Stimulated activated CD8-positive, alpha-beta memory T cell treated with anti-CD3 and anti-CD28 coated beads, Interleukin-15, amount 100 ng/mL, for 48 hours (primary cell): ENCODE results near the gene NFKBIZ.
A peak's percentile ranks its signal among the peaks of the same experiment; 100 is the strongest.

Source experiments
- DNase-seq, 2 donors: peaks; one replicate each; pipeline ENCODE4 v3.0.0-alpha.2; 2020; ENCODE audit warnings: low read depth in 2 of 2

The NFKBIZ gene, protein sequence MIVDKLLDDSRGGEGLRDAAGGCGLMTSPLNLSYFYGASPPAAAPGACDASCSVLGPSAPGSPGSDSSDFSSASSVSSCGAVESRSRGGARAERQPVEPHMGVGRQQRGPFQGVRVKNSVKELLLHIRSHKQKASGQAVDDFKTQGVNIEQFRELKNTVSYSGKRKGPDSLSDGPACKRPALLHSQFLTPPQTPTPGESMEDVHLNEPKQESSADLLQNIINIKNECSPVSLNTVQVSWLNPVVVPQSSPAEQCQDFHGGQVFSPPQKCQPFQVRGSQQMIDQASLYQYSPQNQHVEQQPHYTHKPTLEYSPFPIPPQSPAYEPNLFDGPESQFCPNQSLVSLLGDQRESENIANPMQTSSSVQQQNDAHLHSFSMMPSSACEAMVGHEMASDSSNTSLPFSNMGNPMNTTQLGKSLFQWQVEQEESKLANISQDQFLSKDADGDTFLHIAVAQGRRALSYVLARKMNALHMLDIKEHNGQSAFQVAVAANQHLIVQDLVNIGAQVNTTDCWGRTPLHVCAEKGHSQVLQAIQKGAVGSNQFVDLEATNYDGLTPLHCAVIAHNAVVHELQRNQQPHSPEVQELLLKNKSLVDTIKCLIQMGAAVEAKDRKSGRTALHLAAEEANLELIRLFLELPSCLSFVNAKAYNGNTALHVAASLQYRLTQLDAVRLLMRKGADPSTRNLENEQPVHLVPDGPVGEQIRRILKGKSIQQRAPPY

GRCh38 chr3:101848754-101849713 is at the start of gene NFKBIZ:
Gene NFKBIZ (plus strand): TSS chr3:101849514. CDS start chr3:101849629, 115 bp downstream.
- DNase-seq, result peak; percentile 91 to 93

GRCh38 chr3:101801174-101801573 is 48.1 kb upstream of the NFKBIZ start:
- DNase-seq, result no peak

DNA sequence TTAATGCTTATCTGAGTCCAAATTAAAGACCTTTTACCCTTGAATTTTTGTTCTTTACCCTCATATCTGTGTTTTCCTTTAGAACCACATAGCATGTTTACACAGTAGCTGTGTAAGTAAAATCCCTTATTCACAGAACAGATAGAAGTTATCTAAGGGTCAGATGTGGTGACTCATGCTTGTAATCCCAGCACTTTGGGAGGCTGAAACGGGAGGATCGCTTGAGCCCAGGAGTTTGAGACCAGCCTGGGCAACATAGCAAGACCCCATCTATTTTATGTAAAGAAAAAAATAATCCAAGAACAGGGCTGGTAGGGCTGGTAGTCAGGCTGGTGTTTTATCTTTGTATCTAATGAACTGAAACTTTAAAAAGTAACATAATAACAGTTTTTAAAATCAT is 47.1 kb upstream of the NFKBIZ start:
- DNase-seq, result no peak

DNA sequence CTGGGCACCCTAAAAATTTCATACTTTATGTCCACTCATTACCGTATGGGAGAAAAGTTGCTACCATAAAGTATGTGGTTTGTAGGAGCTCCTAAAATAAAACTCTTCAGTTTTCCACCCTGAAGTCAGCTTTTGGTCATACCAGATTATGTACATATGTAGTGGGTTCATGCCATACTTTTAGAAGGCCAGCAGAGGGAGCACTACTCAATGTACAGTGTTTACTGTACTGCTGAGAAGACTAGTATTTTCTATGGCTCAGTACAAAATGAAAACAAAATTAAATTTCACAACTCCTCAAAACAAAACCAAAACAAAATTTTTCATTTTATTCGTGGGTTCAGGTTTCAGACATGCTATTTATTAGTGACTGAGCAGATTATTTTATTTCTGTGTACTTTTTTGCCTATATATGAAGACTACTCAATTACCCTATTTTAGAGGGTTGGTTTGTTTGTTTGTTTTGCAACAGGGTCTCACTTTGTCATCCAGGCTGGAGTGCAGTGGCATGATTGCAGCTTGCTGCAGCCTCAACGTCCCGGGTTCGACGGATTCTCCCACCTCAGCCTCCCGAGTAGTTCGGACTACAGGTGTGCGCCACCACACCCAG is 46.0 kb upstream of the NFKBIZ start:
- peak in 1 of 2 donors; percentile 21 for DNase-seq

- no peak for DNase-seq
Measured at GRCh38 chr3:101803939-101804338, 45.4 kb upstream of the NFKBIZ start.

DNA sequence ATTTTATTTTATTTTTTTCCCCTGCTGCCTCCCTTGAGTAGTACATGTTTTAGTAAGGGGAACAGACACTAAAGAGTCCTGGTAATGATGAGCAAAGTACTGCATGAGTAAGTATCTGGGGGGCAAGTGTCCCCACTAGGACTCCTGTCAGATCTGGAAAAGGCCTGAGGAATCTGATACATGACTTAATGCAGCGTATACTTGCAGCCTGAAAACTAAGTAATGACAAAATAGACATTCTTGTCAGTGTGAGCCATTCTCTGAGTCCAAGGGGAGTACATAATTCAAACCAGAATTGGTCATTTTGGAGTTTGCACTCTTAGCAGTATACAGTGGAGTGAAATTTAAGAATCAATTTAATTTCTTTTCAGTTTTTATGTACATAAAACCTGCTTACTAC is 42.8 kb upstream of the NFKBIZ start:
- DNase-seq, result no peak

GRCh38 chr3:101807888-101808287 is 41.4 kb upstream of the NFKBIZ start:
- no peak for DNase-seq

- DNase-seq, result no peak
Measured at GRCh38 chr3:101809178-101810021, 39.9 kb upstream of the NFKBIZ start.

- no peak for DNase-seq
Measured at GRCh38 chr3:101810022-101810418, 39.3 kb upstream of the NFKBIZ start.

GRCh38 chr3:101811875-101812274 is 37.4 kb upstream of the NFKBIZ start:
- DNase-seq, result no peak

DNA sequence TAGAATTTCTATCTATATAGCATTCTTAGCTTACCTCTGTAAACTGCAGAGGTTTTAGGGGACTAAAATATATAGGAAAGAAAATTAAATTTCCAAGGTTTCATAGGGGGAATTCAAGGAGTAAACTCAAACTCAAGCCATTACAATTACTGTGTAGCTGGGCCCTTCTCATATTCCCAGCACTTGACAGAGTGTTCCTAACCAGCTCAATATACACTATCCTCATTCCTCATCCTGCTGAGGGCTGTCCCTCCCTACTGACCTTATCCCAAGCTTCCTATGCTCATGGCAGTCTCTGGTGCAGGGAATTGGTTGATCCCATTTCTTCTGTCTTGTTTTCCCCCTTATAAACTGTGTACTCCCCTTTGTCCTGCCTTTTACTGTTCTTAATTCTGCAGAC is 36.4 kb upstream of the NFKBIZ start:
- DNase-seq, result no peak

- no peak for DNase-seq
Measured at GRCh38 chr3:101813817-101814440, 35.4 kb upstream of the NFKBIZ start.

GRCh38 chr3:101814835-101815234 is 34.5 kb upstream of the NFKBIZ start:
- no peak for DNase-seq

- DNase-seq, result no peak
Measured at GRCh38 chr3:101816215-101817149, 32.8 kb upstream of the NFKBIZ start.

- DNase-seq, result no peak
Measured at GRCh38 chr3:101817992-101818391, 31.3 kb upstream of the NFKBIZ start.

GRCh38 chr3:101819649-101820206 is 29.6 kb upstream of the NFKBIZ start:
- DNase-seq, result no peak

GRCh38 chr3:101821503-101821902 is 27.8 kb upstream of the NFKBIZ start:
- no peak for DNase-seq

DNA sequence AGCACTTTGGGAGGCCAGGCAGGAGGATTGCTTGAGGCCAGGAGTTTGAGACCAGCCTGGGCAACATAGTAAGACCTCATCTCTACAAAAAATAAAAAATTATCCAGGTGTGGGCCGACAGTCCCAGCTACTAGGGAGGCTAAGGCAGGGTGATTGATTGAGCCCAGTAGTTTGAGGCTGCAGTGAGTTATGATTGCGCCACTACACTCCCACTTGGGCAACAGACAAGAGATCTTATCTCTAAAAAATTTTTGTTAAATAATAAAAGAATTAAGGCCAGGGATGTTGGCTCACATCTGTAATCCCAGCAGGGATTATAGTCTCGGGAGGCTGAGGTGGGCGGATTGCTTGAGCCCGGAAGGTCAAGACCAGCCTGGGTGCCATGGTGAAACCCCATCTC is 25.8 kb upstream of the NFKBIZ start:
- no peak for DNase-seq

DNA sequence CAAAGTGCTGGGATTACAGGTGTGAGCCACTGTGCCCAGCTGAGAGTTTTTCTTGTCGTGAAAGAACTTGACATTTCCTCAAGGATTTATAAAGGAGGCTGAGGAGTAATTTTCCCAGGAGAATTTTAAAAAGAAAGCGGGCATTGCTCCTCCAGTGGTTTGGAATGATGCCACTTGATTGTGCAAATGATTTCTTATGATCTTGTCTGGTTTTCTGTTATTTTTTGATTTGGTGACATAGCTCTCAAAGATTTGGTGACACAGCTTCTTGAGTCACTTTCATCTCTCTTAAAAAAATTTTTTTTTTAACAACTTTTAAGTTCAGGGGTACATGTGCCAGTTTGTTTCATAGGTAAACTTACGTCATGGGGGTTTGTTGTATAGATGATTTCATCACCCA is 24.6 kb upstream of the NFKBIZ start:
- no peak for DNase-seq
